ENCODE measurements around the gene TTC13.
A peak's percentile ranks its signal among the peaks of the same experiment; 100 is the strongest.
"Not testable (repeated sequence)": the region's sequence is repeated elsewhere in the genome, so short reads cannot be mapped to it uniquely, and the experiment has no call there.

The TTC13 gene

GRCh38 chr1:230992100-230992774 is 13.6 kb upstream of the TTC13 start:
- DNase-seq, result peak in 2 of 3 experiments; percentile 52 to 75

GRCh38 chr1:230987448-230987847 is 8.8 kb upstream of the TTC13 start:
- DNase-seq, result no peak

- DNase-seq, result no peak
Observed at GRCh38 chr1:230986976-230987375, 8.3 kb upstream of the TTC13 start.

- DNase-seq, result no peak
Observed at GRCh38 chr1:230985711-230986110, 7.0 kb upstream of the TTC13 start.

GRCh38 chr1:230984622-230985515 is 6.2 kb upstream of the TTC13 start:
- DNase-seq, result not testable (repeated sequence)

- DNase-seq, result no peak
Observed at GRCh38 chr1:230983811-230984210, 5.2 kb upstream of the TTC13 start.

- no peak for DNase-seq
Observed at GRCh38 chr1:230982696-230983095, 4.0 kb upstream of the TTC13 start.

- DNase-seq, result peak in 1 of 3 experiments; percentile 16
Observed at GRCh38 chr1:230979952-230980351, 1.3 kb upstream of the TTC13 start.

GRCh38 chr1:230979389-230979716 is 692 bp upstream of the TTC13 start:
- no peak for DNase-seq

GRCh38 chr1:230977761-230978490 is 735 bp downstream of the TTC13 start:
- DNase-seq, result peak; percentile 36 to 85 (median 83)

GRCh38 chr1:230976825-230977747 is 1.6 kb downstream of the TTC13 start:
- no peak for DNase-seq

- DNase-seq, result no peak
Observed at GRCh38 chr1:230976360-230976759, 2.3 kb downstream of the TTC13 start.

GRCh38 chr1:230975636-230976035 is 3.0 kb downstream of the TTC13 start:
- no peak for DNase-seq

- DNase-seq, result no peak
Observed at GRCh38 chr1:230972855-230973271, 5.8 kb downstream of the TTC13 start.

GRCh38 chr1:230971771-230972170 is 6.9 kb downstream of the TTC13 start:
- DNase-seq, result no peak

- no peak for DNase-seq
Observed at GRCh38 chr1:230970432-230970831, 8.2 kb downstream of the TTC13 start.

- DNase-seq, result no peak
Observed at GRCh38 chr1:230966358-230966873, 12.2 kb downstream of the TTC13 start.

- no peak for DNase-seq
Observed at GRCh38 chr1:230965535-230965934, 13.1 kb downstream of the TTC13 start.

- no peak for DNase-seq
Observed at GRCh38 chr1:230964896-230965295, 13.8 kb downstream of the TTC13 start.

GRCh38 chr1:230958370-230958769 is 20.3 kb downstream of the TTC13 start:
- no peak for DNase-seq

- DNase-seq, result no peak
Observed at GRCh38 chr1:230957580-230957989, 21.1 kb downstream of the TTC13 start.

- DNase-seq, result no peak
Observed at GRCh38 chr1:230950404-230950803, 28.3 kb downstream of the TTC13 start.
